Renal pelvis (tissue), 4 donors: ENCODE measurements around the gene PSD2. TPM values are rescaled to one million over a fixed set of nuclear protein-coding genes. Genes with fewer than 3 reads are reported as not detected.

ENCODE experiments used
- DNase-seq: peaks from one replicate; pipeline ENCODE4 v3.0.0-alpha.2; 2013
- polyA plus RNA-seq, 3 donors: library from polyadenylated mRNA; unstranded; fragments of 120-200 nt; gene quantifications; one replicate each; pipeline ENCODE4 v1.2.1, GENCODE V29; 2013; ENCODE audit not compliant: insufficient read length in 3 of 3

The PSD2 gene
- polyA plus RNA-seq, 3 donors: 1.9 to 3.0 (median 2.5) TPM

DNA sequence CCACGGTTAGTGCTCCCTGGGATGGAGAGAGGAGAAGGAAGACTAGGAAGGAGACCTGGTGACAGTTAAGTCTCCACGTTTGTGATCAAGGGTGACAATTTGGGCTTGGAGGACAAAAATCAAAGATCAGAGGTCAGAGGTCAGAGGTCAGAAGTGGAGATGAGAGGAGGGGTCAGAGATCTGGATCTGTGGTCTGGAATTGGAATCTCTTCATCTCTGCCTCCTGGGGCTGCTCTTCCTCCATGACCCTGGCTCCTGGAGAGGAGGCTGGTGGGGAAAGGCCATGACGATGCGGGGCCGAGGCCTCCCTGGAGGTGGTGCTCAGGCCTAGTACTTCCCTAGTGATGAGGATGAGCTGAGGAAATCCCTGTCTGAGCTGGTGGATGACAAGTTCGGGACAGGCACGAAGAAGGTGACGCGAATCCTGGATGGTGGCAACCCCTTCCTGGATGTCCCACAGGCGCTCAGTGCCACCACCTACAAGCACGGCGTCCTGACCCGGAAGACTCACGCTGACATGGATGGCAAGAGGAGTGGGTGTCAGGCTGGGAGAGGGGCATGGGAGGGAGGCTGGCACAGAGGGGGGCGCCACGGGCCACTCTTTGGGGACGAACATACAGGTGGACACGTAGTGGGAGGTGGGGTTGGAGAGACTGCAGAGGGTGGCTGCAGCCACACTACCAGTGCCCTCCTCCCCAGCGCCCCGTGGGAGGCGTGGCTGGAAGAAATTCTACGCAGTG lies 41.0 kb downstream of the PSD2 start:
- DNase-seq: no peak

DNA sequence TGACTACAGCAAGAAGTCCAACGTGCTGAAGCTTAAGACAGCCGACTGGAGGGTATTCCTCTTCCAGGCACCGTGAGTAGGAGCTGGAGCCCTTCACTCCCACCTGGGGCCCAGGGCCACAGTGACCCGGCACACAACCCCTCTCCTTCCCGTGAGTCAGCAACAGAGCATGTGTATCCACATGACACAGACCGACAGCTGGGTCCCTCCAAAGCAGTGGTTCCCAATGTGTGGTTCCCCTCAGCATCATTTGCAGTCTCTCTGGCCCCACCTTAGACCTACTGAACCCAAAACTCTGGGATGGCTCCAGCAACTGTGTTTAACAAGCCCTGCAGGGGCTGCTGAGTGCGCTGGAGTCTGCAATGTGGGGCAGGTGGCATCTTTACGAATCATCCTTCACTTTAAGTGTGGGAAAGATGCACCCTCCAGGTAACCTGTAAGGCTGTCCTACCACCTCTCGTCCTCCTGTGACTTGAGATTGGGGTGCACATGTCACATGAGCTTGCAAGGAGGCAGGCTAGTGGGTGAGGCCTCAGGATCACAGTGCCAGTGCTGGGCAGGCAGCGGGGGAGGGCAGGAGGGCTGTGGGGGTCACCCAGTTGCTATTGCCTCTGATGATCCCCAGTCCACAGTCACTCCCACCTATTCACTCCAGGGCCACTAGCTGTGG lies 42.2 kb downstream of the PSD2 start:
- no peak for DNase-seq

DNA sequence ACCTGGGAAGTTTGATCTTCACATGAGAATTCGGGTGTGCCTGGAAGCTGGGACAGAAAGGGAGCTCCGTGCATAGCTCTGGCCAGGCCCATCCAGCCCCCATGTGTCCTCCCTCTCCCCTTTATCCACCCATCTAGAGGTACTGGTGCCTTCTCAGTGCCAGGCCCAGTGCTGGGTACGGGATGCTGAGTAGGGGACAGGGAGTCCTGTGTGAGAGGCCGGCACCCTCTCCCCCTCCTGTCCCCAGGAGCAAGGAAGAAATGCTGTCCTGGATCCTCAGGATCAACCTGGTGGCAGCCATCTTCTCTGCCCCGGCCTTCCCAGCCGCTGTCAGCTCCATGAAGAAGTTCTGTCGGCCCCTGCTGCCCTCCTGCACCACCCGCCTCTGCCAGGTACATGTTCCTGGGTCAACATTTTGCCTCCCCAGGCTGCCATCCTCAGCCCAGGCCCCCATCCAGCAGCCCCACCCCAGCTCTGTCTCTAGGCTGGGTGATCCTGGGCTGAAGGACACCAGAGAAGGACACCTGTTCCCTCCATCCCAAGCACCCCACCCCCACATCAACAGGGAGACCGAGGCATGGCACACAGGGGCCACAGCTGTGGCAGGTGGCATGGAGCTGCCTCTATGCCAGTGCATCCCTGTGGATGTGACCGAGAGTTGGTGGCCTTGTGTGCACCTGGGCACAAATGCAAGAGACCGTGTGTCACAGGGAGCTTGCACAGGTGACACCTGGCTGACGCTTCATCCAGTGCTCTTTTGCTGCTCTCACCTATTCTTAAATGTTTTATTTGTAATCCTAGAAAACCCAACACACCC lies 43.0 kb downstream of the PSD2 start:
- no peak for DNase-seq

DNA sequence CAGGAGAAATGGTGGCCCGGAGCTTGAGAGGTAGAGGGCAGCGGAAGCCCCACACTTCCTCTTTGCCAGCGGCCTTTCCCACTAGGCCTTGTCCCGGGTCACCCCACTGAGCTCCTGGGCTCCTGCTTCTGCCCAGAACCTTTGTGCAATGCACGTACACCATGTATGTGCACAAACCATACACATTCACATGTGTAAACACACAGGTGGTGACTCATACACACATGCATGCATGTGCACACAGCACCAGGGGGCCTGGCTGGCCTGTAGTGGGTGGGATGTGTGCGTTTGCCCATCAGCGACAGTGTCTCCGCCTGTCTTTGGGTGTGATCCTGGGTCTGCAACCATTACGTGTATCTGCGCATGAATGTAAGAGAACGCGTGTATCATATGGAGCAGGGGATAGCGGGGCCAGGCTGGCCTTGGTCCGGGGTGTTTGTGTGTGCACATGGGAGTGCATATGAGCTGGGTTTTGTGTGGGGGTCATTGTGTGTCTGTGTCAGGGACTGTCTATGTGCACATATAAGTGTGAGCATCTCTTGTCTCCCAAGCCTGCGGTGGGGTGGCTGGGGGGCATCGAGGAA lies 43.7 kb downstream of the PSD2 start:
- DNase-seq: no peak

DNA sequence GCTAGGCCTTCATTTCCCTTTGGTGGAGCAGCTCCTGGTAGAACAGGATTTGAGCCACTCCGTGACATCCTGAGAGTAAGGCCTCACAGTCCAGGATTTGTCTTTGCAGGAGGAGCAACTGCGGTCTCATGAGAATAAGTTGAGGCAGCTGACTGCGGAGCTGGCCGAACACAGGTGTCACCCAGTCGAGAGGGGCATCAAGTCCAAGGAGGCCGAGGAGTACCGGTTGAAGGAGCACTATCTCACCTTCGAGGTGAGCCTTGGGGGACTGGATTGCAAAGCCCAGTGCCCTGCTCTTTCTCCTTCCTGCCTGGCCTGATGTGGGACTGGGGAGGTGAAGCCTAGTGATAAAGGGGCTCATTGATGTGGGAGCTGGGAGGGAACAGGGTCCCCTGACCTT lies 44.3 kb downstream of the PSD2 start:
- DNase-seq: no peak

DNA sequence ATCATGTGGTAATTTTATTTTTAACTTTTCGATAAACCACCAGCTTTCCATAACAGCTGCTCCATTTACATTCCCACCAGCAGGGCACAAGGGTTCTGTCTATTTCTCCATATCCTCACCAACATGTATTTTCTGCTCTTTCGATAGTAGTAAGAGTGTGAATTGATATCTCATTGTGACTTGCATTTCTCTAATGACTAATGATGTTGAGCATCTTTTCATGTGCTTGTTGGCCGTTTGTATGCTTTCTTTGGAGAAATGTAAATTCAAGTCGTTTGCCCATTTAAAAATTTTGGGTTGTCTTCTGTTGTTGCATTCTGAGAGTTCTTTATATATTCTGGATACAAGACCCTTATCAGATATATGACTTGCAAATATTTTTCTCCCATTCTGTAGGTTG lies 45.9 kb downstream of the PSD2 start:
- DNase-seq: no peak

DNA sequence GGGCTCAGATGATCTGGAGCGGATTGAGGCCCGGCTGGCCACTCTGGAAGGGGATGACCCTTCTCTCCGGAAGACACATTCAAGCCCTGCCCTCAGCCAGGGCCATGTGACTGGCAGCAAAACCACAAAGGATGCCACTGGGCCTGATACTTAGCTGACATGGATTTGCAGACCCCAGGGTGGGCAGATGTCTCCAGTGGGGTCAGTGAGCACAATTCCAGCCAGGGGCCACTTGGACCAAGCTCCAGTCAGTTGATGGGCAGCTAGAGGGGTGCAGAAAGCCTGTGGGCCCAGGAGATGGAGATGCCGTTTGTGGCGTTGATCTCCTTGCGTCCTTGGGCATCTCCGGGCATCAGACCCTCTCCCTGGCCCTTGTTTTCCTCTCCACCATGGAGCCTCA lies 46.7 kb downstream of the PSD2 start:
- no peak for DNase-seq

DNA sequence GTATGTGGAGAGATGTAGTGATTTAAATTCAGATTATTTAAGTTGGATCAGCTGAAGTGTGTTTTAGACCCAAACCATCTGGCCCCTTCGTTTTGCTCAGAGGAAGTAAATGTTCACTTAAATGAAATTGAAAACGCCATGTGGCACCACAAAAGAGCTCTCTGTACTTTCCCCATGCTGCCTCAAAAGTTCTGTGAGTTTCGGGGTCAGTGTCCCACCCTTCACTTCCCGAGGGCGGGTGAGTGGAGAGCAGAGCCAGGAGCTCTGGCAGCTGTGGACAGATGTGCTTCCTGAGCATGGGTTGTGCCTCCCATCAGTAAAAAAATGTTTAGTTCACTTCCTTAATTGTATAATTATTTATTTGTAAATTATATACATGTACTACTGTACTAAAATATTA lies 48.4 kb downstream of the PSD2 start:
- DNase-seq: no peak

DNA sequence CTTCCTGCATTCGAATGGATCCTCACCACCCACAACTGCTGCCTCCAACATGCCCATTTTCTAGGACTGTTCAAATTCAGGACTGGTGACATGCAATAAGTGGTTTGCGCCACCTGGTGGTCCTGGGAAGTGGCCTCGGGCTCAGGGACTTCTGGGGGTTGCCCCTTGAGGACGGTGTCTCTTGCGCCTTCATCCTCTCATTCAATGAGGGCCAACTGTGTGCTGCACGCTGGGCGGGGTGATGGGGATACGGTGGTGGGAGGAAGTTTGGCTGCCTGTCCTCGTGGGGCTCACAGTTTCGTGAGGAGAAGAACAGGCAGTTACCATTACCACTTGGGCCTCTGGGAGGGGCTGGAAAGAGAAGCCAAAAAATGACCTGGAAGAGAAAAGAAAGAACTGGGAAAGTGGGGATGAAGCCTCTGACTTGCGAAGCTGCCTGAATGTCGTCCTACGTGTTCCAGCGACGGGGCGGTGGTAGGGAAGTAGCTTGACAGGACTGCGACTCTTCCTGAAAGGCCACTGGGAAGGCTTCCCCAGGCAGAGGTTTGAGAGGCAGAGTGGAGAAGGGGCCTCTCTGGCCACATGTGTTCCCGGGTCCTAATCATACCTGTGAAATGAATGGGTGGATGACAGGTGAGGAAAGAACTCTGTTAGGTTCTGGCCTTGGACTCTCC lies 49.0 kb downstream of the PSD2 start:
- DNase-seq: peak; percentile 54

DNA sequence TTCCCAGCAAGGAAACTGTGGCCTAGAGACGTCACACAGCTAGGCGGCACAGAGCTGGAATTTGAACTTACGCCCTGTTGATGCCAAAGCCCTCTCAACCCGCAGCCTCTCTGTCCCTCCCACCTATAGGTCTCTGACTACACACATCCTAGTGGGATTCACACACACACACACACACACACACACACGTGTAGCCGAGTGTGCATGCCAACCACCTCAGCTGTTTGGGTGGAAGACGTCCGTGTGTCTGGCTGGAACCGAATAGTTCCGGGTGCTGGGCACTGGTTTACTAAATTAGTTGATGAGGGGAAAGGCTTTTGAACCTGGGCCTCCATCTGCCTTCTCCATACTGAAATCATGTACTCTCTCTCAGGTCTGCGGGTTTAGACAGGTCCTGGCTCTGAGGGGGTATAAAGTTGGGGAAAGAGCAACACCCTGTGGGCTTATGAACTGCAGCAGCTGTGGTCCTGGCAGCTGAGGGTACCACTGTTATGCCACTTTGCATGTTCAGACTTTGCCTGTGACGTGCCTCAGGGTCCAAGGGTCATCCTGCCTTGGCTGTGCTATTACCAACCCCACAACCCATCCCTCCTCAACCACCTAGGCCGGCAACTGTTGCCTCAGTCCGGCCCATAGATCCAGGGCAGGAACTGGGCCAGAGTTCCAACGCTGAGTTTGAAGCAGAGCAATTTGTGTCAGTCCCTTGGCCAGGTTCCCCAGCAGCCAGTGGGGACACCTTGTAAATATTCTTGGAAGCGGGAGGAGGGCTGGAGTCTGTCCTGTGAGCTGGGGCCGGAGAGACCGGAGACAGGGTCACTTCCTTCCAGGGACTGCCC lies 50.5 kb downstream of the PSD2 start:
- DNase-seq: no peak

DNA sequence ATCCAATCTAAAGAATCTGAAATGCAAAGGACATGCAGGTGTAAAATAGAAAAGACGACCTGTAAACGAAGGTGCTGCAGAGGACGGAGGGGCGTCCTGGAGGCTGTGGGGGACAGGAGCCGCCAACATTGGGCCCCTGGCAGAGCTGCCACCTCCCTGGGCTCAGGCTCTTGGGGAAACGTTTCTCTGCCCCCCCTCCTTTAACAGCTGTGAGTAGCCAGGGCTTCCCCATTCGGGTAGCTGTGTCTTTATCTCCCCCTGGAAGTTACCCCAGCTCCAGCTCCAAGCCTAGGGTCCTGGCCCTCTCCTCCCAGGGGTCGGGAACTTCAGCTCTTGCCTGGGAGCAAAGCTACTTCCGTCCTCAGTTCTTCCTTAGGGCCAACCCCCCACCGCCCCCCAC lies 51.5 kb downstream of the PSD2 start:
- no peak for DNase-seq

DNA sequence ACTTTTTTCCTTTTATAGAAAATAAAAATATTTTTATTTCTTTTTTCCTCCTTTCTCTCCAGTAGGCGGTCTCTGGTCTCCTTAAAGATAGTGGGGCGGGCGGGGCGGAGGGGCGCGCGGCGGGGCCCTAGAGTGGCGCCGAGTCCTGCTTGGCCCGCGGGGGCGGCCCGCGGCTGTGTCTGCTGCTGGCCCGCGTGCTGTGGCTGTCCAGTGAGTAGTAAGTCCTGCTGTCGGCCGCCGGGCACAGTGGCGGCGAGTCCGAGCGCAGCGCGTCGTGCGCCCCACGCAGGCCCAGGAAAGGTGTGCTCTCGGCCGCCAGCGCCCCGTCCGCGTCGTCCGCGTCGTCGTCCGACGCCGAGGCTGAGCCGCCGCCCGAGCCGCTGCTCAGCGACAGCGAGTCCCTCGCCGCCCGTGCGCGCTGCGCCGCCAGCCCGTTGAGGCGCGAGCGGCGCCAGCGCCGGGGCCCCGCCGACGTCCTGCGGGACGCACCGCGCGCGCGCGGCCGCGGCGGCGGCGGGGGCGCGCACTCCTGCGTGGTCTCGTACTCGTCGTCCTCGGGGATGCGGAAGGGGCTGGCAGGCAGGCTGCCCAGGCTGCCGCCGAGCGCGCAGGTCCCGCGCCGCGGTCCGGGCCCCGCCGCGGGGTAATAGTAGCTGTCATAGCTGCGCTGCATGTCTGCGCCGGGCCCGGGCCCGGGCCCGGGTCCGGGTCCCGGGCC lies 52.3 kb downstream of the PSD2 start:
- peak; percentile 58 for DNase-seq

DNA sequence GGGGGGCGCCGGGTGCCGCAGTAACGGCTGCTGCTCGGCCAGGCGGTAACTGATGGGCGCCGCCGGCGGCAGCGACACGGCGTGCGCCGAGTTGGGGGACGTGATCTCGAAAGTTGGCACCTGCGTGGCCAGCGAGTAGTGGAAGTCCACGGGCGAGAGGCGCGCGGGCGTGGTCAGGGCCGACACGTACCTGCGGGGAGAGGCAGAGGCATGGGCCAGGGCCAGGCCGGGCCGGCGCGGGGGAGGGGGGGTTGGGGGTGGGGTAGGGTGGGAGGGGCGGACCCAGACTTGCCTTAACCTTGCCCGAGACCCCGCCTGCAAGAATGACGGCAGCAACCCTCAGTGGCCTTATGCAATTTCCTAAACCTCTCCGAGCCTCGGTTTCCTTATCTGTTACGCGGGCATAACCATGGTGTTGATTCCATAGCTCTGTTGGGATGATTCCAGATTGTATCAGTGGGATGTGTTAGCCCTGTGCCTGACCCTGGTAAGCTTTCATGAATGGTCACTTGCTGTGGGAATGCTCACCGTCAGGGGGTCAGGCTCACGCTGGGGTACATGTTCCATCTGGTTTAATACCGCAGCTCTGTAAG lies 53.0 kb downstream of the PSD2 start:
- no peak for DNase-seq

DNA sequence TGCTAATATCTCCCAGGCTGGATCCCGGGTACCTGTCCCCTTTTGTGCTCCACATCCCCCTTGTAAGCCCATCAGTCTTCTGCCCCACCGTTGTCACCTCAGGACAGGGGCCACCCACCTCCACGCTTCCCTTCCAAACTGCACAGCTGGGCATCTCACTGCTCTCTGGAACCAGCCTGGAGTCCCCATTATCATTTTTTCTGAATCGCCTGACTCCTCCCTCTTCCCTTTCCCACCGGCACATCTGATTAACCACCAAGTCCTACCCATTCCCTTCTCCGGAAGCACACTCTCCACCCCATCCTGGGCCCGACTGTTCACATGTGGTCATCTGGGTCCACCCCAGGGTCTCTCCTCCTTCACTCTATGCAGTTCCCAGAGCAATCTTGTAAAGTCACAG lies 53.9 kb downstream of the PSD2 start:
- no peak for DNase-seq

DNA sequence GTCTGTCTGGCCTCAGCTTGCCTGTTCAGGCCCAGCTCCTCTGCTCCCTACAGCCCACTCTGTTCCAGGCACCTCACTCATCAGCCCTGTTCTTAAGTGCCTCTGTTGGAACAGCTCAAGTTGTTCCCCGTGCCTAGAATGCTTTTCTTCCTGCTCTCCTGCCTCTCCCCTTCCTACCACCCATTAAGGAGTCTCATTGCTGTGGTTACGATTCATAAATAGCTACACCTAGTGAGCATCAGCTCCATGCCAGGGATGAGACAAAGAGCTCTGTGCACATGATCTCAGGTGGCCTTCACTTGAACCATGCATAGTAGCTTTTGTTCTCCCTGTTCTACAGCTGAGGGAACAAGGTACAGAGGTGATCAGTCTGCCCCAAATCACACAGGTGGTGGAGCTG lies 54.3 kb downstream of the PSD2 start:
- no peak for DNase-seq

DNA sequence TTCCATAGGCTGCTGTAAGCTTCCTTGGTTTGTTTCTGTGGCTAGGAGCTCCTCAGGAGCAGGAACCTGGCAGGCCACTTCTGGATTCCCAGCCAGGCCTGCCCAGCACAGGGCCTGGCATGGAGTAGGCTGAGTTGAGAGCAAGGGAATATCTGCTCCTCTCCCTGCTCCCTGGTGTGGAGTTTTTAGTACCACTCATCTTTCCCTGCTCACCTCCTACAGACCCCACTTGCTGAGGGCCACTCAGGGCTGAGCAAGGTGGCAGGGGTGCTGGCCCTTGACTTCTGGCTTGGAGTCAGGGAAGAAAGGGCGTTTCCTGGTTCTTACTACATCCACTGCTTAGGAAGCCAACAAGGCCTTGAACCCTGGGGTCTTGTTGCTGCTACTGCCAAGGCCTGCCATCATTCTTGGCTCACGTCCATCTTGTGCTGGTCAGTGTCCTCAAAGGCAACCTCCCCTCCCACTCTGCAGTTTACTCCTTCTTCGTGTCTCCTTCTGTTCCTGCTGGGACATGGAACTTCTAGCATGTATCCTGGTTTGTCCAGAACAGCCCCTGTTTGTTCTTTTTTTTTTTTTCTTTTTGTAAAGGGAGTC lies 54.9 kb downstream of the PSD2 start:
- no peak for DNase-seq

DNA sequence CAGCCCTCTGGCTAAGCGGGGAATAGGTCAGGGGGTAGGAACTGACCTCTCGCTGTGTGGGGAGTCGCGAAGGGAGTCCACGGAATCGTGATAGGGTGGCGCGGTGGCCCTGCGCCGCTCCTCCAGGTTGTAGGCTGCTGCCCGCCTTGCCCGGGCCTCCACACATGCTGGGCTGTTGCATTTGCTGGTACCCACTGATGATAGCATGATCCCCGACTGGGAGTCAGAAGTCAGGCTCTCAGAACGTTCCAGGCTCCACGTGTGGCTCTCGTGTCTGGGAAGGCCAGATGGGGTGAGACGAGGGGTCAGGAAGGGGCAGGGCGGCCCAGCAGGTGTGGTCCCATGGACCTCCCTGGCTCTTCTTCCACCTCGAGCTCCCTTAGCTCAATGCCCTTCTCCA lies 56.0 kb downstream of the PSD2 start:
- DNase-seq: no peak

DNA sequence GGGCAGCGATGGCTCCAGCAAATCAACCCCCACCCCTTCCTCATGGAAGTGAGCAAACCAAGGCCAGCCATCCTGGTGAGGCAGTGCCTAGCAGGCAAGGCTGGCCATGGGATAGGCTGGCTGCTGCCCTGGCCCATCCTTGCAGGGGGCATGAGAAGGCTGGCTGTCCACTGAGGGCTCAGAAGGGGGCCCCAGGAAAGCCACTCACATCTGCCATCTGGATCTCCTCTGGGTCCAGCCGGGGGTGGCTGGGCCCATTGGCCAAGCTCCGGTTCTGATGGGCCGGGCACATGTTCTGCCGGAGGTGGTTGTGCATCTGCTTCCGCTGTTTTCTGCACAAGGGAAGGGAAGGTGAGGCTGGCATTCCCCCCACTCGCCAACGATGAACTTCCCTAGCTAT lies 57.1 kb downstream of the PSD2 start:
- no peak for DNase-seq

DNA sequence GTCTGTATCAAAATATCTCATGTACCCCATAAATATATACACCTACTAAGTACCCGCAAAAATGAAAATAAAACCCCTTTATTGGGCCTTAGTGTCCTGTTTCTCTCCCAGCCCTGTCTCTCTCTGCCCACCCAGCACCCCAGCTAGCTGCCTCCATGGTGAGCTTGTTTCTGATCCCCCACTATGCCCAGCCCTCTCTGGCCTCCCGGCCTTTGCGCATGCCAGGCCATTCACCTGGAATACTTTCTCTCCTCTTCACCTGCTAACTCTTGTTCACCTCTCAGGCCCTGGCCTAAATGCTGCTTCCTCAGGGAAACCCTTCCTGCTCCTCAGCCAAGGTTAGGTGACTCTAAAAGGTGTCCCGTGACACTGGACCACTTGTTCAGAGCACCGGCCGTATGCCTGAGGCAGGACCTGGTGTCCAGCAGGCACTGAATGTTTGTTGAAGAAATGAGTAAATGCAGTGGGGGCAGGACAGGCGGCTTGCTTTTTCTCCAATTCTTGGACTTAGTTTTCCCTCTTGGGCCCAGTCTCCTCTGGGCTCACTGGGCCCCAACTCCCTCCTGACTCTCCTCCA lies 58.5 kb downstream of the PSD2 start:
- DNase-seq: no peak
